Heart right ventricle (tissue), 16 donors: ENCODE data around the gene LBP. TPM values are rescaled to one million over a fixed set of nuclear protein-coding genes. Genes with fewer than 3 reads are reported as not detected.
"Not testable (repeated sequence)": the region's sequence is repeated elsewhere in the genome, so short reads cannot be mapped to it uniquely, and the experiment has no call there.

Source experiments
- ATAC-seq, 8 donors: fragments of 200-7000 bp; cut with Tn5 transposase; one replicate each; pipeline ENCODE4 v1.9.1; 2020; ENCODE audit warnings: mild to moderate bottlenecking in 8 of 8, moderate library complexity in 8 of 8, moderate number of reproducible peaks in 1 of 8
- DNase-seq, 2 donors: peaks; one replicate each; pipeline ENCODE4 v3.0.0-alpha.2; 2020
- H3K27ac ChIP-seq, 10 donors: fragments of 200-600 bp; sonication (generic) in 2 of 10; one replicate each; pipeline versions ENCODE4 v1.5.0 to v1.8.0; 2020 to 2022; ENCODE audit warnings: mild to moderate bottlenecking in 3 of 10
- H3K27me3 ChIP-seq, 7 donors: fragments of 200-600 bp; one replicate each; pipeline ENCODE4 v1.8.0; 2021 to 2022; ENCODE audit warnings: mild to moderate bottlenecking in 2 of 7
- H3K36me3 ChIP-seq, 9 donors: fragments of 200-600 bp; sonication (generic) in 1 of 9; one replicate each; pipeline versions ENCODE4 v1.5.0 to v1.8.0; 2020 to 2022; ENCODE audit warnings: mild to moderate bottlenecking in 2 of 9
- H3K4me1 ChIP-seq, 9 donors: fragments of 200-600 bp; sonication (generic) in 1 of 9; one replicate each; pipeline versions ENCODE4 v1.5.0 to v1.8.0; 2020 to 2022; ENCODE audit warnings: mild to moderate bottlenecking in 4 of 9
- H3K4me3 ChIP-seq, 10 donors: fragments of 200-600 bp; sonication (generic) in 2 of 10; one replicate each; pipeline versions ENCODE4 v1.5.0 to v1.8.0; 2020 to 2022; ENCODE audit warnings: mild to moderate bottlenecking in 7 of 10, moderate library complexity in 2 of 10
- H3K9me3 ChIP-seq, 11 donors: fragments of 200-600 bp in 10 of 11; sonication (generic) in 2 of 11; one replicate each; pipeline versions ENCODE4 v1.5.0 to v1.8.0; 2013 to 2022; ENCODE audit warnings: mild to moderate bottlenecking in 2 of 11, control low read depth in 1 of 11, moderate library complexity in 1 of 11
- CTCF ChIP-seq, 9 donors: fragments of 200-600 bp; sonication (generic) in 2 of 9; IDR thresholded peaks; one replicate each; pipeline versions ENCODE4 v1.5.0 to v1.8.0; 2021 to 2022; ENCODE audit warnings: antibody characterized with exemption in 9 of 9, mild to moderate bottlenecking in 5 of 9, moderate library complexity in 1 of 9
- WGBS, 2 donors: extraction: QIAGEN DNeasy Blood & Tissue Kit; methylation state at CpG; one replicate each; pipeline ENCODE4 v1.1.7; 2013; ENCODE audit warnings: inconsistent platforms in 1 of 2; 5-methylcytosine and 5-hydroxymethylcytosine counted together
- intact Hi-C, 10 donors: fragments of 100-400 bp; cut with DNase I; formaldehyde crosslinking; loops; one replicate each; pipeline versions ENCODE4 v1.11.1 to v1.14.2; 2022
- polyA plus RNA-seq, 2 donors: library from polyadenylated mRNA; stranded (reverse); fragments of 200-250 nt; gene quantifications; one replicate each; pipeline ENCODE4 v1.2.3, GENCODE V29; 2013
- total RNA-seq, 10 donors: library from RNA; stranded (reverse); fragmentation: NEBNext Ultra II Directional in 3 of 10; extraction: Animal tissue kit (Norgen Biotek cat#: 25700) in 3 of 10; gene quantifications; one replicate each; pipeline versions ENCODE4 v1.2.1 to v1.2.4, GENCODE V29; 2021 to 2023
- donor health status: Arrhythmogenic right ventricular cardiomyopathy.
- donor health status: ischemic (EF 13 %, LVEDD 7.1; RV severe dilation, severe dysfunction).
- donor health status: healthy with polysubstance abuse.
- donor health status: DM: no; HTN: yes; CAD: no.
- donor health status: DM: no; HTN: no; CAD: no.
- donor health status: ischemic (EF 25% LVEDD 6.9; RV normal size, moderate dysfunction).
- donor health status: ischemic (EF 25% LVEDD 5.7; RV mildly dilated, moderate dysfunction).
- donor health status: healthy.
- donor health status: DM: yes; HTN: yes; CAD: no.
- donor health status: Ischemic cardiomyopathy.
- donor health status: ischemic (EF 35%, LVEDD 5.7; RV mildly dilated, moderate dysfunction).
- donor health status: nonischemic (EF 11% LVEDD 7.7; RV severe dilation, severe dysfunction).
- donor health status: DM: yes; HTN: yes; CAD: no.
- donor health status: PGD.
- donor health status: ischemic (EF 29% LVEDD 5.4; RV normal size, mild dysfunction).
- donor health status: nonischemic (EF 23%, LVEDD 6.1; RV moderate dilation, normal function).

LBP gene
- total and polyA plus RNA-seq, 12 donors: 0.17 to 3.5 (median 0.33) TPM; not detected in 5

DNA sequence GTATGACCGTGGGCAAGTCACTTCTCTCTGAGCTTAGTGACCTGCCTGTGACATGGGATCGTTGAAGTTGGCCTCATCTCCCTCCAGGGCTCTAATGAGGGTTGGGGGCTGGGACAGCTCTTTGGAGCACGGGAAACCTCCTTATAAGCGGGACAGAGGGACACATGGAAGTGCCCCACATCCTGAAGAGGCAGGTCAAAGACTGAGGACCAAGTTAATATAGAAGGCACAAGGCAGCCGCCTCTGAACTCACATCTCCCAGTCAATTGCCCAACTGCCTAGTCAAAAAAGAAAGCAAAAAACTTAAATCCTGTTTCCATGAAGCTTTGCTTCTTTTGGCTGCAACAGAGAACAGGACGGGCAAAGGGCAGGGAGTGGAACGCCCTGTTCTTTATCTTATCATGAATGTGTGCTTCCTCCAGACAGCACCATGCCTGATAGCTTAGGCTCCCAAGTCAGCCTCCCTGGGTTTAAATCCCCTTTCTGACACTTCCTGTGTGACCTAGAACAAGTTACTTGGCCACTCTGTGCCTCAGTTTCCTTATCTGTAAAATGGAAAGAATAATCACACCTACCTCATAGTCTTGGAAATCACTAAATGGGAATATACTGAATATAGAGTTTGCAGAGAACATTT, 27.1 kb downstream of the LBP start:
- peaks cover 0 to 4% (median 0%) of the 10 kb centered on the region in 7 donors for H3K27me3 ChIP-seq
- H3K4me1 ChIP-seq: peaks cover 0 to 14% (median 0%) of the 10 kb centered on the region in 9 donors
- no peaks in the 10 kb centered on the region for H3K36me3 ChIP-seq
- no peak overlapping the region for H3K4me3 ChIP-seq
- peak in 1 of 2 donors; percentile 17 for DNase-seq
- peak; percentile 17 to 89 (median 66) for ATAC-seq
- H3K27ac ChIP-seq: peak overlapping the region in 3 of 10 donors; percentile 29 to 39 (median 35)
- intact Hi-C loops: loop anchor here in 1 of 10 donors (5.0 kb wide), 1 partner anchor 641 kb away; no protein-coding TSS in a partner anchor
- WGBS, 2 donors: 27 to 32% methylated on average over 7 of the region's 7 CpGs
- no peaks in the 10 kb centered on the region for H3K9me3 ChIP-seq
- no peak for TF ChIP-seq CTCF (IDR thresholded peaks at IDR 0.05)

DNA sequence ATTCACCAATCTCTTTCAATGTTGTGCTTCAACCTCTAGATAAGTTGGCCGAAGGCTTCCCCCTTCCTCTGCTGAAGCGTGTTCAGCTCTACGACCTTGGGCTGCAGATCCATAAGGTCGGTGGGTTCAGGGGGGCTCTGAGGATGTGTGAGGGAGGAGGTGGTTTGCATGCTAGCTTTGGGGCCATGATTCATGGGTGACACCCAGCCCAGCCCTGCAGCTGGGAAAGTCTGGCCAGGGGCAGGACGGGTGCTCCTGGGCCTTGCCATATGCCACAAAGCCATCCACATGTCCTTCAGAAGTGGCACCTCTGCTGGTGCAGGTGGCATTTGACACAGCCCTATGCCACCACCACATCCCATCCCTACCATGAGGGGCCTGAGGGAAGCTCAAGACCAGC, 27.6 kb downstream of the LBP start:
- TF ChIP-seq CTCF (IDR thresholded peaks at IDR 0.05): no peak
- H3K36me3 ChIP-seq: no peaks in the 10 kb centered on the region
- no peaks in the 10 kb centered on the region for H3K9me3 ChIP-seq
- intact Hi-C loops: loop anchor here in 1 of 10 donors (5.0 kb wide), 1 partner anchor 642 kb away; no protein-coding TSS in a partner anchor
- WGBS, 2 donors: 78 to 80% methylated on average over 5 of the region's 5 CpGs
- H3K4me1 ChIP-seq: peaks cover 0 to 14% (median 0%) of the 10 kb centered on the region in 9 donors
- DNase-seq (no peak), ATAC-seq (peak in 1 of 8 donors; percentile 22)
- no peak overlapping the region for H3K27ac ChIP-seq
- H3K27me3 ChIP-seq: peaks cover 0 to 4% (median 0%) of the 10 kb centered on the region in 7 donors
- no peak overlapping the region for H3K4me3 ChIP-seq

- TF ChIP-seq CTCF (IDR thresholded peaks at IDR 0.05): no peak
- no peak for ATAC-seq
- H3K9me3 ChIP-seq: no peaks in the 10 kb centered on the region
- no peaks in the 10 kb centered on the region for H3K36me3 ChIP-seq
- no peak for DNase-seq
- H3K4me3 ChIP-seq: no peak overlapping the region
- peaks cover 0 to 14% (median 0%) of the 10 kb centered on the region in 9 donors for H3K4me1 ChIP-seq
- WGBS, 2 donors: 73 to 79% methylated on average over 11 of the region's 11 CpGs
- intact Hi-C loops: no loop called here
- H3K27ac ChIP-seq: no peak overlapping the region
- H3K27me3 ChIP-seq: peaks cover 0 to 4% (median 0%) of the 10 kb centered on the region in 7 donors
Measured at GRCh38 chr20:38377039-38377685, 30.9 kb downstream of the LBP start.

DNA sequence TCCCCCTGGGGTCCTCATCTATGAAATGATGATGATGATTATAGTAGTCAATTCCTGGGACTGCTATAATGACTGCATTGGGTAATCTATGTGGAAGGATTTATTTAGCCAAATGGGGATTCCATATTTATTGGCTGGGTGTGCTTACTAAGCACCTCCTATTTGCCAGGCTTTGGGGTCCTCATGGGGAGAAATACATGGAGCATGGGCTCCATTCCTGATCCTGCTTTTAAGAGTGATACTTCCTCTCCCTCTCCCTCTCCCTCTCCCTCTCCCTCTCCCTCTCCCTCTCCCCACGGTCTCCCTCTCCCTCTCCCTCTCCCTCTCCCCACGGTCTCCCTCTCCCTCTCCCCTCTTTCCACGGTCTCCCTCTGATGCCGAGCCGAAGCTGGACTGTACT, 31.6 kb downstream of the LBP start:
- H3K36me3 ChIP-seq, ATAC-seq, H3K9me3 ChIP-seq, H3K4me1 ChIP-seq, H3K27ac ChIP-seq, H3K27me3 ChIP-seq, H3K4me3 ChIP-seq, intact Hi-C loops, DNase-seq: not testable (repeated sequence)
- 100% methylated on average over 2 of the region's 5 CpGs; no CpG with 5 or more reads in 1 of the 2 donors for WGBS, 2 donors
